Natural killer cell (primary cell): ENCODE results near the gene AHRR. TPM values are rescaled to one million over a fixed set of nuclear protein-coding genes. Genes with fewer than 3 reads are reported as not detected.

Experiments
- ATAC-seq, 3 donors: fragments of 150-1000 bp in 2 of 3; fragments of 200-7000 bp in 1 of 3; cut with Tn5 transposase; 1 replicate in 1 of 3; 2 replicates in 2 of 3; pipeline ENCODE4 v1.10.0; 2021; ENCODE audit warnings: mild to moderate bottlenecking in 2 of 3, moderate library complexity in 2 of 3
- DNase-seq, 2 donors: peaks; one replicate each; pipeline versions ENCODE4 v3.0.0 to v3.0.0-alpha.2; 2013 to 2021; ENCODE audit warnings: mixed read lengths in 1 of 2
- H3K27ac ChIP-seq: one replicate; pipeline ENCODE4 v1.5.1; 2013; ENCODE audit warnings: mild to moderate bottlenecking, low read length
- H3K27me3 ChIP-seq: one replicate; pipeline ENCODE4 v1.6.1; 2013; ENCODE audit warnings: low read length; ENCODE audit not compliant: control insufficient read depth, insufficient read depth
- H3K36me3 ChIP-seq: one replicate; pipeline ENCODE4 v1.6.1; 2013; ENCODE audit warnings: low read length; ENCODE audit not compliant: control insufficient read depth, insufficient read depth
- H3K4me1 ChIP-seq: one replicate; pipeline ENCODE4 v1.6.1; 2013; ENCODE audit warnings: low read length; ENCODE audit not compliant: control insufficient read depth, insufficient read depth
- H3K4me3 ChIP-seq: one replicate; pipeline ENCODE4 v1.5.1; 2013; ENCODE audit warnings: low read length
- H3K9me3 ChIP-seq: one replicate; pipeline ENCODE4 v1.6.1; 2013; ENCODE audit warnings: low read length; ENCODE audit not compliant: control insufficient read depth, insufficient read depth
- H3K27ac Mint-ChIP-seq, 2 donors: one replicate each; pipeline ENCODE4 v1.8.0; 2022; ENCODE audit warnings: mild to moderate bottlenecking in 2 of 2, mixed read lengths in 2 of 2, moderate library complexity in 1 of 2
- H3K27me3 Mint-ChIP-seq, 2 donors: one replicate each; pipeline ENCODE4 v1.8.0; 2022; ENCODE audit warnings: low read depth in 2 of 2, mixed read lengths in 2 of 2
- H3K36me3 Mint-ChIP-seq: one replicate; pipeline ENCODE4 v1.8.0; 2022; ENCODE audit warnings: mixed read lengths
- H3K4me1 Mint-ChIP-seq, 2 donors: one replicate each; pipeline ENCODE4 v1.8.0; 2022; ENCODE audit warnings: mixed read lengths in 2 of 2
- H3K4me3 Mint-ChIP-seq: one replicate; pipeline ENCODE4 v1.8.0; 2022; ENCODE audit warnings: mild to moderate bottlenecking, moderate library complexity, mixed read lengths
- H3K9me3 Mint-ChIP-seq, 2 donors: one replicate each; pipeline ENCODE4 v1.8.0; 2022; ENCODE audit warnings: mixed read lengths in 2 of 2
- WGBS: methylation state at CpG from one replicate; pipeline ENCODE4 v1.1.7; 2013; ENCODE audit warnings: missing lambda C conversion rate; ENCODE audit not compliant: insufficient coverage; 5-methylcytosine and 5-hydroxymethylcytosine counted together
- intact Hi-C: fragments of 100-400 bp; cut with micrococcal nuclease; formaldehyde crosslinking; loops from one replicate; pipeline ENCODE4 v1.14.2; 2022
- total RNA-seq, 4 donors: library from RNA; stranded (reverse); fragments of 120-200 nt in 1 of 4; gene quantifications; one replicate each; pipeline versions ENCODE4 v1.2.3 to v1.2.4, GENCODE V29; 2013 to 2022
- TF ChIP-seq, protein P1 (sequence below): fragments of 200-600 bp; IDR thresholded peaks from one replicate; pipeline ENCODE4 v1.8.0; 2022; ENCODE audit warnings: antibody characterized with exemption

Gene AHRR
- total RNA-seq, 3 donors from 2014 or later (not counting 1 experiment from before 2014, with no cell fraction given): 0.88 to 1.4 (median 1.2) TPM

DNA sequence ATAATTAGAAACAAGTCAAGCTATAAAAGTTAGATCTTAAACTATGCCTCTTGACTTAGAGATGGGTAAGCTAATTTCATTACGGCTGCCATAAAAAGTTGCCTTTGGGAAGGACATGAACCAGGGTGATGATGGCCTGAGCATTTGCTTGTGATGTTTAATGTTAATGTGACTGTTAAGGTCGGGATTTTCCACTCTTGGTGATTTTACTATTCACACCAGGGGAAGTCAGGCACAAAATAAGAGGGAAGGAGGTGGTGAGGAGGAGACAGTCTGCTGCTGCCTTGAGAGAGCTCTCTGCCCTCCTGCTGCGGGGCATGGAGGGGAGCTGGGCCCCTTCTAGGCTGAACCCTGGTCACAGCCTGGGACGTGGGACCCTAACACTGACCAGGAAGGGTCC is 34.4 kb downstream of the AHRR start:
- WGBS: 86% methylated on average over 4 of the region's 4 CpGs
- Mint-ChIP-seq H3K36me3 (no peaks in the 10 kb centered on the region), H3K4me3 (no peak overlapping the region), H3K27me3 (no peaks in the 10 kb centered on the region), H3K9me3 (no peaks in the 10 kb centered on the region), H3K27ac (no peak overlapping the region), H3K4me1 (no peaks in the 10 kb centered on the region)
- intact Hi-C loops: no loop called here
- H3K9me3 ChIP-seq: no peaks in the 10 kb centered on the region
- no peak overlapping the region for H3K27ac ChIP-seq
- DNase-seq (no peak), ATAC-seq (no peak)
- no peaks in the 10 kb centered on the region for H3K4me1 ChIP-seq
- H3K36me3 ChIP-seq: no peaks in the 10 kb centered on the region
- TF ChIP-seq, protein P1, sequence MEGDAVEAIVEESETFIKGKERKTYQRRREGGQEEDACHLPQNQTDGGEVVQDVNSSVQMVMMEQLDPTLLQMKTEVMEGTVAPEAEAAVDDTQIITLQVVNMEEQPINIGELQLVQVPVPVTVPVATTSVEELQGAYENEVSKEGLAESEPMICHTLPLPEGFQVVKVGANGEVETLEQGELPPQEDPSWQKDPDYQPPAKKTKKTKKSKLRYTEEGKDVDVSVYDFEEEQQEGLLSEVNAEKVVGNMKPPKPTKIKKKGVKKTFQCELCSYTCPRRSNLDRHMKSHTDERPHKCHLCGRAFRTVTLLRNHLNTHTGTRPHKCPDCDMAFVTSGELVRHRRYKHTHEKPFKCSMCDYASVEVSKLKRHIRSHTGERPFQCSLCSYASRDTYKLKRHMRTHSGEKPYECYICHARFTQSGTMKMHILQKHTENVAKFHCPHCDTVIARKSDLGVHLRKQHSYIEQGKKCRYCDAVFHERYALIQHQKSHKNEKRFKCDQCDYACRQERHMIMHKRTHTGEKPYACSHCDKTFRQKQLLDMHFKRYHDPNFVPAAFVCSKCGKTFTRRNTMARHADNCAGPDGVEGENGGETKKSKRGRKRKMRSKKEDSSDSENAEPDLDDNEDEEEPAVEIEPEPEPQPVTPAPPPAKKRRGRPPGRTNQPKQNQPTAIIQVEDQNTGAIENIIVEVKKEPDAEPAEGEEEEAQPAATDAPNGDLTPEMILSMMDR: no peak
- H3K27me3 ChIP-seq: no peaks in the 10 kb centered on the region
- H3K4me3 ChIP-seq: no peak overlapping the region

DNA sequence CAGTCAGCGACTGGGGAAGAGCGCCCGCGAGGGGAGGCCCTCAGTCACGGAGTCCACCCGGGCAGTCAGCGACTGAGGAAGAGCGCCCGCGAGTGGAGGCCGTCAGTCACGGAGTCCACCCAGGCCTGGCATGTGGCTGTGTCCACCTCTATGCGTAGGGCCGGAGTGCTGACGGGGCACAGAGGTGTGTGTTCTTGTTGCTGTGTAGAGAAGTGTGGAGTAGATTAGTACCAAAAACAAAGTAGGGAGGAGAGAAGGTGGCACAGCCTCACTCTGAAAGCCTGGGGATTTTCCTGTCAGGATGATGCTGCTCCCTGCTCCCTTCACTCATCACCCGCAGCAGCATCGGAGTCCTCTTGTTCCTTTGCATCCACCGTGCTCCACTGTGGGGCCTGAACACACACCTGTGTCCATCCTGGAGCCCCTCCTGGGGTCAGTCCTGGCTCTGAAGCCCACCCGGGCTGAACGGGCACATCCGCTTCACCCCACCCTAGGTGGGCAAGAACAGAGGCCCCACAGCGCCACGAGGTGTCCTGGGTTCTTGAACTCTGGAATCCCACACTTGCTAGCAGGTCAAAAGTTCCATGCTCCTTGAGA is 37.9 kb downstream of the AHRR start:
- intact Hi-C loops: no loop called here
- no peaks in the 10 kb centered on the region for H3K4me1 Mint-ChIP-seq
- no peak overlapping the region for H3K27ac ChIP-seq
- peaks cover 8% of the 10 kb centered on the region for H3K36me3 Mint-ChIP-seq
- no peaks in the 10 kb centered on the region for H3K4me1 ChIP-seq
- peaks cover 0 to 11% of the 10 kb centered on the region in 2 donors for H3K27me3 Mint-ChIP-seq
- peaks cover 0 to 5% of the 10 kb centered on the region in 2 donors for H3K9me3 Mint-ChIP-seq
- H3K9me3 ChIP-seq: no peaks in the 10 kb centered on the region
- ATAC-seq (no peak), DNase-seq (no peak)
- whole genome bisulfite sequencing: 89% methylated on average over 16 of the region's 23 CpGs
- H3K36me3 ChIP-seq: no peaks in the 10 kb centered on the region
- H3K27ac Mint-ChIP-seq: no peak overlapping the region
- no peaks in the 10 kb centered on the region for H3K27me3 ChIP-seq
- TF ChIP-seq, protein P1: no peak
- no peak overlapping the region for H3K4me3 Mint-ChIP-seq
- H3K4me3 ChIP-seq: no peak overlapping the region

DNA sequence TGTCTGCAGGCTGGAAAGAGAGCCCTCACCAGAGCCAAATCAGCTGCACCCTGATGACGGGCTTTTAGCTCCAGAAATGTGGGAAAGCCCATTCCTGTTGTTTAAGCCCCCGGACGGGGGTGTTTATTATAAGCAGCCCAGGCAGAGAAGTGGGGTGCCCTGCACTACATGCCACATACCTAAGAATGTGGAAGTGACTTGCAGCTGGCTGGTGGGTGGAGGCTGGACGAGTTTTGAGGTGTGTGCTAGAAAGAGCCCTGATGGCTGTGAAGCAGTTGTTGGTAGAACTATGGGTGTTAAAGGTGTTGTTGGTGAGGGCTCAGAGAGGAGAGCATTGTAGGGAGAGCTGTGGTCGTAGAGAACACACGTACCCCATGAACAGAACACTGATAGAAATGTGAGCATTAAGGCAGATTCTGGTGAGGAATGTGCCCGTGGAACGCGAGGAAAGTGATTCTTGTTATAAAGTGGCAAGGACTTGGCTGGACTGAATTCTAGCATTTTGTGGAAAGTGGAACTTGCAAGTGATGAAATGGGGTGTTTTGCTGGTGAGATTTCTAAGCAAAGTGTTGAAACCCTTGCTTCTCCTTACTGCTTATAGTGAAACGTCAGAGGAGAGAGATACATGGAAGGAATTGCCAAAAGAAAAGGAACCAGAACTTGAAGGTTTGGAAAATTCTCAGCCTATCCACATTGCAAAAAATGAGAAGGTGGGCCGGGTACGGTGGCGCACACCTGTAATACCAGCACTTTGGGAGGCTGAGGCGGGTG is 38.9 kb downstream of the AHRR start:
- no peaks in the 10 kb centered on the region for H3K27me3 ChIP-seq
- no peak for DNase-seq
- Mint-ChIP-seq H3K27me3 (peaks cover 0 to 20% of the 10 kb centered on the region in 2 donors), H3K9me3 (peaks cover 2 to 12% of the 10 kb centered on the region in 2 donors), H3K27ac (no peak overlapping the region), H3K36me3 (peaks cover 8% of the 10 kb centered on the region), H3K4me3 (no peak overlapping the region), H3K4me1 (no peaks in the 10 kb centered on the region)
- 85% methylated on average over 14 of the region's 14 CpGs for WGBS
- no peaks in the 10 kb centered on the region for H3K4me1 ChIP-seq
- no peak overlapping the region for H3K4me3 ChIP-seq
- no peak overlapping the region for H3K27ac ChIP-seq
- H3K9me3 ChIP-seq: no peaks in the 10 kb centered on the region
- ATAC-seq: no peak
- intact Hi-C loops: no loop called here
- TF ChIP-seq, protein P1: no peak
- no peaks in the 10 kb centered on the region for H3K36me3 ChIP-seq
